K562 (cell line): Measurements from ENCODE around the gene OTUB2. TPM values are rescaled to one million over a fixed set of nuclear protein-coding genes. Genes with fewer than 3 reads are reported as not detected.

Experiments used
- ATAC-seq: fragments of 200-7000 bp; cut with Tn5 transposase; 3 replicates; pipeline ENCODE4 v1.9.1; 2020; ENCODE audit warnings: moderate library complexity
- BruUV-seq: library from RNA; stranded (reverse); fragments of 400-500 nt; replicated peaks from 2 replicates; lab custom pipeline; 2021; lab: Mats Ljungman, UMichigan
- CTCF ChIA-PET: fragments of 300-600 bp; formaldehyde crosslinking; extraction: SDS; loops from one replicate; lab custom pipeline; 2021; ENCODE audit warnings: low intra/inter-chr PET ratio; lab: Yijun Ruan, JAX
- POLR2A ChIA-PET: fragments of 300-600, 350-650 bp; sonication (Branson Sonifier 250); formaldehyde crosslinking; extraction: SDS; loops from one replicate; lab custom pipeline; 2021; ENCODE audit warnings: antibody characterized with exemption, inconsistent platforms; lab: Yijun Ruan, JAX
- DNase-seq, 4 experiments: peaks; one replicate each; pipeline versions ENCODE4 v3.0.0 to v3.0.0-alpha.2; 2011 to 2018; ENCODE audit warnings: low spot score in 3 of 4, mixed read lengths in 3 of 4; ENCODE audit errors: extremely low read depth in 1 of 4
- FAIRE-seq: peaks from 2 replicates; lab custom pipeline; 2011; peaks lifted over from hg19 to GRCh38; lab: Jason Lieb, UNC
- H2AFZ ChIP-seq: 2 replicates; pipeline ENCODE4 v1.6.0; 2011; ENCODE audit warnings: low read depth, low read length, control low read depth, inconsistent platforms
- H3K27ac ChIP-seq: fragments of 200-600 bp; 3 replicates; pipeline ENCODE4 v1.8.0; 2011; ENCODE audit warnings: low read depth, mild to moderate bottlenecking, control low read depth, inconsistent platforms, low read length, moderate library complexity, mixed read lengths; ENCODE audit errors: extremely low read depth
- H3K27me3 ChIP-seq, 2 experiments: fragments of 300-600 bp in 1 of 2; 2 replicates in 1 of 2; 3 replicates in 1 of 2; pipeline versions ENCODE4 v1.6.0 to v1.8.0; 2011; ENCODE audit warnings: inconsistent platforms in 2 of 2, low read length in 2 of 2, mild to moderate bottlenecking in 1 of 2, mixed read lengths in 1 of 2, moderate library complexity in 1 of 2; ENCODE audit not compliant: control insufficient read depth in 2 of 2, insufficient read depth in 2 of 2
- H3K36me3 ChIP-seq: fragments of 300-600 bp; 3 replicates; pipeline ENCODE4 v1.8.0; 2011; ENCODE audit warnings: mild to moderate bottlenecking, low read length, inconsistent platforms; ENCODE audit not compliant: control insufficient read depth, insufficient read depth
- H3K4me1 ChIP-seq, 2 experiments: fragments of 200-600 bp in 1 of 2; replicated peaks in 1 of 2; 2 replicates in 1 of 2; 3 replicates in 1 of 2; pipeline versions ENCODE4 v1.5.1 to v1.8.0; 2011; ENCODE audit warnings: inconsistent platforms in 2 of 2, low read length in 2 of 2, mild to moderate bottlenecking in 1 of 2, mixed read lengths in 1 of 2, moderate library complexity in 1 of 2; ENCODE audit not compliant: control insufficient read depth in 2 of 2, insufficient read depth in 2 of 2
- H3K4me2 ChIP-seq: 2 replicates; pipeline ENCODE4 v1.6.1; 2011; ENCODE audit warnings: low read length, control low read depth, inconsistent platforms, mixed read lengths; ENCODE audit not compliant: insufficient read depth
- H3K4me3 ChIP-seq: fragments of 200-600 bp; sonication (generic), shearing (Covaris generic); 2 replicates; pipeline ENCODE4 v1.5.1; 2016; ENCODE audit warnings: control low read depth, inconsistent platforms
- H3K79me2 ChIP-seq: fragments of 200-600 bp; 3 replicates; pipeline ENCODE4 v1.8.0; 2011; ENCODE audit warnings: low read length, inconsistent platforms; ENCODE audit not compliant: control insufficient read depth, insufficient read depth
- H3K9ac ChIP-seq, 2 experiments: 2 replicates each; pipeline versions ENCODE4 v1.6.0 to v1.6.1; 2011; ENCODE audit warnings: low read depth in 2 of 2, low read length in 2 of 2, control low read depth in 1 of 2, inconsistent platforms in 1 of 2, mild to moderate bottlenecking in 1 of 2, mixed read lengths in 1 of 2; ENCODE audit not compliant: insufficient read depth in 1 of 2
- H3K9me1 ChIP-seq: one replicate; pipeline ENCODE4 v1.6.0; 2011; ENCODE audit warnings: inconsistent platforms, mild to moderate bottlenecking, low read length, moderate library complexity; ENCODE audit not compliant: control insufficient read depth, insufficient read depth
- H3K9me3 ChIP-seq: replicated peaks from 2 replicates; pipeline ENCODE4 v1.5.1; 2011; ENCODE audit warnings: low read depth, low read length, inconsistent platforms; ENCODE audit not compliant: control insufficient read depth, insufficient read depth
- H4K20me1 ChIP-seq: replicated peaks from 2 replicates; pipeline ENCODE4 v1.6.1; 2011; ENCODE audit warnings: low read length, inconsistent platforms, mixed read lengths; ENCODE audit not compliant: control insufficient read depth, insufficient read depth
- ATF3 ChIP-seq, 2 experiments: fragments of 450-650 bp in 1 of 2; sonication (generic) in 1 of 2; formaldehyde crosslinking in 1 of 2; IDR thresholded peaks in 1 of 2; conservative IDR thresholded peaks in 1 of 2; 2 replicates each; pipeline versions ENCODE4 v1.6.1 to v1.8.1; 2016 to 2023; ENCODE audit warnings: mild to moderate bottlenecking in 2 of 2, moderate library complexity in 2 of 2, inconsistent platforms in 1 of 2, missing genetic modification reagents in 1 of 2
- CTCF ChIP-seq, 3 experiments: IDR thresholded peaks in 2 of 3; conservative IDR thresholded peaks in 1 of 3; 2 replicates each; pipeline ENCODE4 v1.5.1; 2011 to 2012; ENCODE audit warnings: low read length in 3 of 3, mild to moderate bottlenecking in 3 of 3, control low read depth in 2 of 3, improper control_type of control experiment in 1 of 3, inconsistent platforms in 1 of 3, low read depth in 1 of 3, mixed read lengths in 1 of 3, moderate library complexity in 1 of 3; ENCODE audit not compliant: insufficient read depth in 2 of 3
- HDAC1 ChIP-seq, 2 experiments: fragments of 450-650 bp; IDR thresholded peaks; 2 replicates each; pipeline ENCODE4 v1.6.1; 2016 to 2017; ENCODE audit warnings: inconsistent platforms in 1 of 2, mild to moderate bottlenecking in 1 of 2, moderate library complexity in 1 of 2
- HIVEP1 ChIP-seq: fragments of 250-450 bp; sonication (Bioruptor Pico); IDR thresholded peaks from 2 replicates; pipeline ENCODE4 v1.4.0; 2020; ENCODE audit warnings: mild to moderate bottlenecking
- KLF16 ChIP-seq: IDR thresholded peaks from 2 replicates; pipeline ENCODE4 v1.6.1; 2016; ENCODE audit warnings: antibody characterized with exemption
- L3MBTL2 ChIP-seq: fragments of 450-650 bp; IDR thresholded peaks from 2 replicates; pipeline ENCODE4 v1.6.1; 2016; ENCODE audit warnings: mild to moderate bottlenecking, moderate library complexity
- LARP7 ChIP-seq: fragments of 450-650 bp; IDR thresholded peaks from 2 replicates; pipeline ENCODE4 v1.6.1; 2016
- TRIM24 ChIP-seq, 2 experiments: fragments of 450-650 bp; IDR thresholded peaks; 2 replicates each; pipeline ENCODE4 v1.6.1; 2016
- ZNF561 ChIP-seq: fragments of 450-650 bp; formaldehyde crosslinking; conservative IDR thresholded peaks from 2 replicates; pipeline ENCODE4 v1.4.0; 2020; ENCODE audit warnings: mild to moderate bottlenecking, moderate library complexity
- WGBS: fragments of 100-300 bp; shearing (Covaris generic); methylation state at CpG from one replicate; pipeline ENCODE4 v1.1.6; 2016; ENCODE audit warnings: low coverage, mixed read lengths; ENCODE audit not compliant: insufficient coverage; ENCODE audit errors: missing lambda C conversion rate; 5-methylcytosine and 5-hydroxymethylcytosine counted together
- in situ Hi-C: fragments of 300-500 bp; cut with MboI; formaldehyde crosslinking; loops from 4 replicates; pipeline ENCODE4 v1.15.0; 2018; ENCODE audit warnings: inconsistent platforms, mixed read lengths
- intact Hi-C: fragments of 100-400 bp; cut with micrococcal nuclease; formaldehyde crosslinking; loops from 2 replicates; pipeline ENCODE4 v1.14.2; 2022
- polyA plus RNA-seq, 8 experiments: library from polyadenylated mRNA; depleted of rRNA in 4 of 8; stranded (reverse) in 5 of 8; unstranded in 3 of 8; fragments of >200 nt; fragmentation: Nextera tagmentation in 2 of 8; fragmentation: Illumina TruSeq in 1 of 8; extraction: Ambion mirVana in 2 of 8; extraction: Trizol in 1 of 8; gene quantifications; 2 replicates each; pipeline versions ENCODE4 v1.2.1 to v1.2.3, GENCODE V29; 2011 to 2014; ENCODE audit warnings: inconsistent platforms in 1 of 8, missing spikeins in 1 of 8
- total RNA-seq, 7 experiments: library from RNA; depleted of rRNA in 6 of 7; stranded (reverse); fragments of >200 nt in 6 of 7; fragmentation: Illumina TruSeq in 2 of 7; extraction: Trizol in 2 of 7; gene quantifications; 2 replicates each; pipeline versions ENCODE4 v1.2.1 to v1.2.3, GENCODE V29; 2011 to 2021; ENCODE audit warnings: low replicate concordance in 1 of 7

Gene OTUB2
- total and polyA plus RNA-seq, 9 of the 15 experiments (the other 6 are each of a cell fraction or from before 2014, with no cell fraction given): 0.01 to 0.31 (median 0.11) TPM

GRCh38 chr14:94056579-94057308 is 30.6 kb downstream of the OTUB2 start:
- H3K4me3 ChIP-seq: no peak overlapping the region
- in situ Hi-C loops: no loop called here
- POLR2A ChIA-PET: interaction anchor here (0.6 to 1.3 kb wide), 3 partner anchors 11 to 1937 kb away, joined by 3 read pairs; no protein-coding TSS in a partner anchor
- TF ChIP-seq ZNF561 (CRISPR knock-in tag) (no peak), CTCF (IDR thresholded peaks at IDR 0.05 in 2 of 3, conservative IDR thresholded peaks at IDR 0.05 in 1 of 3; ENCODE audit: insufficient read depth in 2 of 3, low read depth in 1 of 3, low read length in 3 of 3) (no peak), HIVEP1 (CRISPR knock-in tag) (no peak), HDAC1 (IDR thresholded peaks at IDR 0.05) (no peak), KLF16 (no peak), LARP7 (no peak), L3MBTL2 (no peak), TRIM24 (IDR thresholded peaks at IDR 0.05) (no peak), ATF3 (IDR thresholded peaks at IDR 0.05) (no peak), ATF3 (CRISPR knock-in tag; conservative IDR thresholded peaks at IDR 0.05) (no peak)
- TF ChIP-seq, all 486 proteins: peak for 0
- CTCF ChIA-PET: no interaction called here
- ATAC-seq (no peak), FAIRE-seq (no peak), DNase-seq (no peak)
- H3K9ac ChIP-seq: no peak overlapping the region
- intact Hi-C loops: no loop called here
- H4K20me1 ChIP-seq: no peaks in the 10 kb centered on the region
- no peak overlapping the region for H3K4me2 ChIP-seq
- H3K36me3 ChIP-seq: peaks cover 95% of the 10 kb centered on the region
- BruUV-seq: no TSS peak
- H3K9me1 ChIP-seq: no peaks in the 10 kb centered on the region
- no peaks in the 10 kb centered on the region for H3K4me1 ChIP-seq
- no peak overlapping the region for H3K27ac ChIP-seq
- 83% methylated on average over 3 of the region's 6 CpGs for WGBS
- H3K27me3 ChIP-seq: no peaks in the 10 kb centered on the region
- no peaks in the 10 kb centered on the region; the same call in 2 of the 3 replicates for H3K79me2 ChIP-seq
- no peaks in the 10 kb centered on the region for H3K9me3 ChIP-seq
- no peak overlapping the region for H2AFZ ChIP-seq
